ENCODE measurements around the gene MYO6.

DNA sequence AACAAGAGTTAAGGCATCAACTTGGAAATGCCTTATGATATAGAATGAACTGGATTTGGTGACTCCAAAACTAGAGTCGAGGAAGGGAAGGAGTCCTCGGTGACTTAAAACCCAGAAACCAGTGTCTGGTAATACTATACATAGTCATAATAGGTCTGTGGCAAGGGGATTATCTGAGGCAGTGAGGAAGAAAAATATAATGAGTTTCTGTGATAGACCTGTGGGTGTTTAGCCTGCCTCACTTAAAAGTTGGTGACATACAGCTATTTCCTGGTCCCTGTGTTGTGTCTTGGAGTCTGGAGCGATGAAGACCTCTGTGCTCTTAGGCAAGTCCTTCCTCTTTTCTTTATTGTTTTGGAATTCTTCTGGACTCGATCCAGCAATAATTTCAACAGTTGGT, 5.1 kb upstream of the MYO6 start:
- TF ChIP-seq, protein P1, sequence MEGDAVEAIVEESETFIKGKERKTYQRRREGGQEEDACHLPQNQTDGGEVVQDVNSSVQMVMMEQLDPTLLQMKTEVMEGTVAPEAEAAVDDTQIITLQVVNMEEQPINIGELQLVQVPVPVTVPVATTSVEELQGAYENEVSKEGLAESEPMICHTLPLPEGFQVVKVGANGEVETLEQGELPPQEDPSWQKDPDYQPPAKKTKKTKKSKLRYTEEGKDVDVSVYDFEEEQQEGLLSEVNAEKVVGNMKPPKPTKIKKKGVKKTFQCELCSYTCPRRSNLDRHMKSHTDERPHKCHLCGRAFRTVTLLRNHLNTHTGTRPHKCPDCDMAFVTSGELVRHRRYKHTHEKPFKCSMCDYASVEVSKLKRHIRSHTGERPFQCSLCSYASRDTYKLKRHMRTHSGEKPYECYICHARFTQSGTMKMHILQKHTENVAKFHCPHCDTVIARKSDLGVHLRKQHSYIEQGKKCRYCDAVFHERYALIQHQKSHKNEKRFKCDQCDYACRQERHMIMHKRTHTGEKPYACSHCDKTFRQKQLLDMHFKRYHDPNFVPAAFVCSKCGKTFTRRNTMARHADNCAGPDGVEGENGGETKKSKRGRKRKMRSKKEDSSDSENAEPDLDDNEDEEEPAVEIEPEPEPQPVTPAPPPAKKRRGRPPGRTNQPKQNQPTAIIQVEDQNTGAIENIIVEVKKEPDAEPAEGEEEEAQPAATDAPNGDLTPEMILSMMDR (conservative IDR thresholded peaks at IDR 0.05; ENCODE audit: low read length): no peak
- no peak for TF ChIP-seq EZH2phosphoT487 (IDR thresholded peaks at IDR 0.05; ENCODE audit: borderline replicate concordance)

Data from Loucy (cell line).